GM19351 (cell line): ENCODE data around the gene BAZ2B.
"Not testable (repeated sequence)": the region's sequence is repeated elsewhere in the genome, so short reads cannot be mapped to it uniquely, and the experiment has no call there.

ENCODE experiments used
- ATAC-seq: cut with Tn5 transposase; IDR thresholded peaks from one replicate; pipeline ENCODE4 v1.9.1; 2021; ENCODE audit warnings: mild to moderate bottlenecking, moderate library complexity; ENCODE audit not compliant: unreplicated experiment

The BAZ2B gene

GRCh38 chr2:159538801-159539200 lies 77.5 kb downstream of the BAZ2B start:
- no peak for ATAC-seq

- ATAC-seq: not testable (repeated sequence)
Measured at GRCh38 chr2:159535261-159535660, 81.1 kb downstream of the BAZ2B start.

- ATAC-seq: no peak
Measured at GRCh38 chr2:159531475-159531874, 84.9 kb downstream of the BAZ2B start.

DNA sequence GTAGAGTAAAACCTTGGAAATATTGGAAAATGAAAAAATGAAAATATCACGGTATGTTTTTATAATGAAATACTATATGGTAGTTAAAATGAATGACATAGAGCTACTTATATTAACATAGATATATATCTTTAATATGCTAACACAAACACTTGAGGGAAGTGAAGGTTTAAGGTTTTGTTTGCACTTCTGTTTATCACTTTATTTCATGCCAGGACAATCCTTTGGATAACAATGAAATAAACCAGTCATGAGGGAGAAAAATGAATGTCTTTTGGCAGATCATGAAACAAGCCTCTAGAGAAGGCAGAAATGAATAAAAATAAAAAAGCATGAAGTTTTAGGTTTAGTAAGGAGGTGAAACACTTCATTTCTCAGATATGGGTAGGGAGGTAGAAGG lies 89.9 kb downstream of the BAZ2B start:
- no peak for ATAC-seq

DNA sequence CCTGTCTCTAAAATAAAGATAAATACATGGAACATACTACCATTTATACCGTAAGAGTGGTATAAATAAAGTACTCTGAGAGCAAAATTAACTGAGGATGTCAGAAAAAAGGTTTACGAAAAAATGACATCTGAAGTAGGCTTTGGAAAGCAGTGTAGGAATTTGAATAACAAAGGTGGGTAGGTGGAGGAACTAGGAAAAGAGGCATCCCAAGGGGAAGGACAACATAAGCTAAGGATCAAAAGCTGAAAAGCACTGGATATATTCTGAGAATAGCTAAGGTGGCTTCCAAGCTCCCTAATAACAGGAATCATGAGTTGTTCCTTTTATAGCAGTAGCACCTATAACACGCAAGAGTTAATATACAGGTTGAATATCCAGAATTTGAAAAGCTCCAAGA lies 91.3 kb downstream of the BAZ2B start:
- no peak for ATAC-seq

GRCh38 chr2:159521272-159521671 lies 95.1 kb downstream of the BAZ2B start:
- ATAC-seq: no peak

DNA sequence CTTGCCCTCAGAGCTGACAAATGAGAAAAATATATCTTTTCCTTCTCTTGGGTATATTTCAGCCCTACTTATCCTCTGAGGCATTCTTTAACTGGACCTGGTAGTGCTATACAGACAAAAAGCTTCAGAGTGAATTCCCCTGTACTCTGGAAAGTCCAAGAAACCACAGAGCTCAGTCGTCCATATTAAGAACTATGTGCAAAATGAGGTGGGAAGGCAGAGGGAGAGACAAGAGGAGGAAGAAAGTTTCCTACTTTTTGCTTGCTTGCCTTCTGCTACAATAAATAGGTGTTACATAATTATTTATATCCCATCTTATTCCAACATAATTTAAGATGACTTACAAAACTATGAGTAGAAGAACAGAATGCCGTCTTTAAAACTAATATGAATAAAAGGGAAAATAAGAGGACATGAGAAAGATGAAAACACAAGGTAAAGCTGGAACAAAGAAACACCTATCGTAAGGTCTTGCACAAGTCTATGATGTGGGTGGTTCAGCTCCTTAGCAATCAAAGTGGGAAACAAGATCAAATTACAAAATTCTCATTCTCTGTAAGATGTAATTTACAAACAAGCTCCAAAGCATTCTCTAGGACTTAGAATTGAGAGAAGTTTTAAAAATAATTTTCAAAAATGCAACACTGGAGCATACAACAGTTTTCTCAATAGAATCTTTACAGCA lies 97.9 kb downstream of the BAZ2B start:
- no peak for ATAC-seq

DNA sequence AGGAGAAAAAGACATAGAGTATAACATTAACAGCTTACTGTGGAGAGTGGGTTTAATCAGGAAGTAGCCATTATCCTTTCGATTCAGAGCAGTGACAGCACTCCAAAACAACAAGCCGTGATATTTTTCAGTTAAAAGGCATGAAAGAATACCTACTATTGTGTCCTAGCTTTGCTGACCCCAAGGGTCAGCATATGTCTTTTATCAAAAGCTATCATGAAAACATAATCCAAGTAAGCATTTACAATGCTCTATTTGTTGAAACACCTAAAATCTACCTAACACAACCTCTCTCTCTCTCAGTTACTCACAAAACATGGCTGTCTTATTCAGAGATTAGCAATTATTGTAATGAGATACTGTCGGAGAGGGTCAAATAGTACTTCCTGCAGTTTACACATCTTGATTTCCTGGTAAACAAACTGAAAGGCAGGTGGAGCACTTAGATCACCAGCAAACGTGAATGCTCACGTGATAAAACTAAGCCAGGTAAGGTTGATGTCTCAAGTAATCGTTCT lies 100.0 kb downstream of the BAZ2B start:
- peak; percentile 90 for ATAC-seq

DNA sequence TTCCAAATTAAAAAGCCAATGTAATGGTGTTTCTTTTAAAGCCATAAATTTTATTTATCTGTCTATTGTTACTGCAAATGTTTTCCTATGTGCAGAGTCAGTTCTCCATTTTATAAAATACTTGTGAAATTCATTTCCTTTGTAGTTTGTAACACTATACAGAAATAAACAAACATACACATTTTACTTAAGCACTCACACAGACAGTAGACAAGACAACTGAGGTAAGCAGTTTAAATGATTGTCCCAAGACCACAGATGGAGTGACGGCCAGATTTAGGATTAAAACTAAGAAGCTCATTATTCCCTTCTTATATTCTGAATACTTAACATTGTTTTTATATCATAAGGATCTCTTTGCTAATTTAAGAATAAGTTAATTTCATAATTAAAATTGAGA lies 100.9 kb downstream of the BAZ2B start:
- ATAC-seq: no peak

DNA sequence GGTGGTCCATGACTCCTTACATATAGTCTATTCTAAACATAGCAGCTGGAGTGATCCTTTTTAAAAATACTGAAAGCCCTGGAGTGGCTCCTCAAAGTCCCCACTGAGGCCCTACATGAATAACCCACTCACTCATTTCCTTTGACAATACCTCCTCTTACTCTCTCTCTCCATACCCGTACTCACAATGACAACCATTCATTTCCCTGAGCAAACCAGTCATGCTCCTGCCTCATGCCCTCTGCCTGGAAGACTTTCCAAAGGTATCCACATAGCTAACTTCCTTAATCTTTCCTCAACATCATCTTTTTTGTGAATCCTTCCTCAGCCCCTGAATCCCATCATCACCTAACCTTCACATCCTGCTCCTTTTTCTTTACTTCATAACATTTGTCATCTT lies 102.6 kb downstream of the BAZ2B start:
- ATAC-seq: no peak

DNA sequence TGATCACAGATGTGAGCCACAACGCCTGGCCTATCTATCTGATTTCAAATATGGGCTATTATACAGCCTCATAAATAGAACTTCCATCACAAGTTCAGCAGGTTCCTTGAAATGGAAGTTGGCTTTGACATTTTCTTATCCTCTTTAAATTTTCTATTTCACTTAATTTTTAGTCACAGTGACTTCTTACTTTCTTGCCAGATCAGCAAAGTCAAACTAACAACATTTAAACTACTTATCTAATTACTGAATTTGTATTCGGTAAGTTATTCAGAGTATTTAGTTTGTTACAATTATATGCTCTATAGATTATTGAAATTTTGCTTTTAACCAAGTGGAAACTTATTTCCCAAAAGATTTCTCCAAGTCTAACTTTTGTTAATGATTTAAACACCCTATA lies 108.2 kb downstream of the BAZ2B start:
- no peak for ATAC-seq

- no peak for ATAC-seq
Measured at GRCh38 chr2:159506764-159507440, 109.4 kb downstream of the BAZ2B start.

- ATAC-seq: no peak
Measured at GRCh38 chr2:159506202-159506601, 110.1 kb downstream of the BAZ2B start.

DNA sequence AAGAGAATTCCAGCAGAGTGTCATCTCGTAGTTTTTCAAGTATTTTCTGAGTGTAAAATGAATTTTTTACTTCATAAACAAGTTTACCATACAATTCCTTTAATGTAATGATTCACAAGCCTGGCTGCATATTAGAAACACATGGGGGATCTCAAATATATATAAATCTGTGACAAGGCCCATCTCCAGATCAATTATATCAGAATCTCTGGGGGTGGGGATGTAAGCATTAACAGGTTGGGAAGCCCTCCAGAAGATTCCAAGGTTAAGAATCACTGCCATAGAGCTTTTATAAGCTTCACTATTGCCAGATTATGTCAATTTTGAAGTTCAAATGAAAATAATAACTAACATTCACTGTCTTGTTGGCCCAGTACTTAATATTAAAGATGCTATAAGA lies 111.2 kb downstream of the BAZ2B start:
- no peak for ATAC-seq

DNA sequence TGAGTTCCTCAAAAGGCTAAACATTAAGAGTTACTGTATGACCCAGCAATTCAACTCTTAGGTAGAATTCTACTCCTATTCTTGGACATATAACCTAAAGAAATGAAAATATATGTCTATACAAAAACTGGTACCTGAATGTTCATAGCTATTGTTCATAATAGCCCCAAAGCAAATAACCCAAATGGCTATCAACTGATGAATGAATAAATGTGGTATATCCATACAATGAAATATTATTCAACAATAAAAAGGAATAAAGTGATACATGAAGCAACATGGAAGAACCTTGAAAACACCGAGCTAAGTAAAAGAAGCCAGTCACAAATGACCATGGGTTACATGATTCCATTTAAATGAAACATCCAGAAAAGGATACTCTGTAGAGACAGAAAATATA lies 114.6 kb downstream of the BAZ2B start:
- no peak for ATAC-seq

DNA sequence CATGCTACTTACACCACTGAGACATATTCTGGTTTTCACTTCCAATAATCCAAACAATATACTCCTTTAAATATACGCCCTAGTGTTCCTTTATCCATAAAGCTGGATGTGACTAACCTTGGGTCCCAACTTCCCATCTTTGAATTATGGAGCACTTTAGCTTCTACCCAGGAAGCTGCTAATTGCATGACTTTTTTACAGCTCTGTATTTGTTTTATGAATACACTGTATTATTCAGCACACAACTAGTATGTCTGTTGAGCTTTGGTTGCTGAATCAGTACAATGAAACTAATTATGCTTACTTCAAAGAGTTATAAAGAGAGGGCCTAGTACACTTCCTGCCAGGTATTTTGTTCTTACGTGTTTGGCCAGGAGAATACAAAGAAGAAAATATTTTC lies 118.5 kb downstream of the BAZ2B start:
- ATAC-seq: no peak

- no peak for ATAC-seq
Measured at GRCh38 chr2:159497256-159497655, 119.1 kb downstream of the BAZ2B start.

DNA sequence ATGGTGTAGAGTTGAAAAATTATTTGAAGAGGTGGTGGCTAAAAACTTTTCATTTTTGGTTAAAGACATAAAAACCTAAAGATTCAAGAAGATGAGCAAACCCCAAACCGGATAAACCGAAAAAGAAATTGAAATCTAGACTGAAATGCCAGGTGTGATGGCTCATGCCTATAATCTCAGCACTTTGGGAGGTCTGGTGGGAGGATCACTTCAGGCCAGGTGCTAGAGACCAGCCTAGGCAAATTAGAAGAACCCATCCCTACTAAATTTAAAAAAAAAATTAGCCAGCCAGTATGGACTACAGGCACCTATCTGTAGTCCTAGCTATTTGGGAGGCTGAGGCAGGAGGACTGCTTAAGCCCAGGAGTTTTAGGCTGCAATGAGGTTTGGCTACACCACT lies 126.9 kb downstream of the BAZ2B start:
- ATAC-seq: no peak

GRCh38 chr2:159484532-159484931 lies 131.8 kb downstream of the BAZ2B start:
- ATAC-seq: no peak

- ATAC-seq: no peak
Measured at GRCh38 chr2:159476329-159476728, 140.0 kb downstream of the BAZ2B start.

GRCh38 chr2:159475793-159476192 lies 140.6 kb downstream of the BAZ2B start:
- no peak for ATAC-seq

DNA sequence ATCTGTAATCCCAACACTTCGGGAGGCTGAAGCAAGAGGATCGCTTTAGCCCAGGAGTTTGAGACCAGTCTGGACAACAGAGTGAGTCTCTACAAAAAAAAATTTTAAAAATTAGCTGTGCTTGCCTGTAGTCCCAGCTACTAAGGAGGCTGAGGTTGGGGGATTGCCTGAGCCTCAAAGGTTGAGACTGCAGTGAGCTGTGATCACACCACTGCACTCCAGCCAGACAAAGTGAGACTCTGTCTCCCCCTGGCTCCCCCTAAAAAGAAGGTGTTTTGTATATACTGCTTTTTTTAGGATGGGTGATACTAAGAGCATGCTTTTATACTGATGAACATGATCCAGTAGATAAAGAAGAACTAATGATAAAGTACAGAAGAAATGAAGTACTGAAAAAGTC lies 145.0 kb downstream of the BAZ2B start:
- ATAC-seq: no peak

GRCh38 chr2:159468257-159468656 lies 148.1 kb downstream of the BAZ2B start:
- no peak for ATAC-seq
